ENCODE data around the gene INTS4.
"Not testable (repeated sequence)": the region's sequence is repeated elsewhere in the genome, so short reads cannot be mapped to it uniquely, and the experiment has no call there.

Gene INTS4

GRCh38 chr11:77876045-77876444 is 118.4 kb downstream of the INTS4 start:
- DNase-seq = no peak

DNA sequence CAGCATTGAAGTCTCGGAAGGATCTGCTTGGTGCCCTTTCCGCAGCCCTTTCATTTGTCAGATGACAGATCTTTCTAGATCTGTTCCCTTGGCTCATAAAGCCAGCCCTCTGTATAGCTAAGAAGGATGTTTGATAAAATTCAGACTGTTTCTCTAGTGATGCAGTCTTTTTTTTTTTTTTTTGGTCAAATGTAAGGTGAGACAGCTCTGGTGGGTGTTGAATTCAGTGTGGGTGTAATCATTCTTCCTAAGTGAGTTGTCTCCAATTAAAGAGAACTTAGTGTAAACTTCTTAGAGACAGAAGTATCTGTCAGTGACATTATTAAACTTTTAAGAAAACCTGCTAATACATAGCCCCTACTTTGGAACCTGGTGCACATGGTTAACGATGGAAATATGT is 120.3 kb downstream of the INTS4 start:
- DNase-seq = no peak

DNA sequence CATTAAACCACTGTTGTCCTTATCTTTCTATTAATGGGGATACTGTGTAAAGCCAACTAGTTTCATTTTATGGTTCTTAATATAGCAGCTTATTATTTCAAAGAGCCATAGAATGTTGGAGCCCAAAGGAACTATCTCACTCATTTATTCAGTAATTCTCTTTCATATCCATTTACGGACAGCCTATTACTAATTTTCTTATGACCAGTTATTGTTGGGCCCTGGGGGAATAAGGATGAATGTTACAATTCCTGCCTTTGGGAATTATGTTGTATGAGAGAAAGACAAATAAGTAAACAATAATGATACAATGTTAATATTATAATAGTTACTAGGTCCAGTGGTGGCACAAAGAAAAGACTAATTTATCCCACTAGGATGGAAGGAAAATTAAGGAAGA is 121.1 kb downstream of the INTS4 start:
- DNase-seq = no peak

DNA sequence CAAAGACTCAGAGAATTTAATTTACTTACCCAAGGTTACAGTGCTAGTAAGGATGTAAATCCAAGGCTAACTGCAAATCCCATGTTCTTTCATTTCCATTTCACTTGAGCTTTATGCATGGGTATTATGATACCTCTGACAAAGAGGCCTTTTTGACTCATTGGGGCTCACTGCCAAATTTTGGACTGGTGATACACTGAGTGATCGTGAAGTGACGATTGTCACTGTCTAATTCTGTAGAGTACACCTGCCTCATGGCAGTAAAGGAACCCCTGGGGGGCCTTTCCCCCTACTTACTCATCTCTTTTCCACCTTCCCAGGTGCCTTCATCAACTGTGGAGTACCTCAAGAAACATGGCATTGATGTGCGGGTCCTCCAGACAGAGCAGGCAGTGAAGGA is 122.6 kb downstream of the INTS4 start:
- no peak for DNase-seq

DNA sequence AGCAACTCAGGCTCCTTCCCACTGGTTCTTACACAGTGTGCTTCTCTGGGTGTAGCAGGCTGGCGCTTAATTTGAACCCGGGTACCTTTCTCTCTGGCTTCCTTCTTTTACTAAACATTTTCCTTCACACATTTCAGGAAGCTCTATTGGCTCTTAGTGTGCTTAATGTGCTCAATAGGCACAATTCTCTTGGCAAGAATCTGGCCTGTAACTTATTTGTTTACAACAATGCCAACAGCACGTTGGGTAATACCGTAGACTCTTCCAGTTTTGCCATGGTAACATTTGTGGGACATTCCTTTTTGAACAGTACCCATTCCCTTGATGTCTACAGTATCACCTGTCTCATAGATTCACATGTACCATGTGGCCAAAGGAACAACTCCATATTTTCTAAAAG is 125.7 kb downstream of the INTS4 start:
- DNase-seq = no peak

GRCh38 chr11:77866336-77866735 is 128.1 kb downstream of the INTS4 start:
- no peak for DNase-seq

GRCh38 chr11:77865805-77866204 is 128.7 kb downstream of the INTS4 start:
- DNase-seq = no peak

GRCh38 chr11:77861444-77861843 is 133.0 kb downstream of the INTS4 start:
- not testable (repeated sequence) for DNase-seq

DNA sequence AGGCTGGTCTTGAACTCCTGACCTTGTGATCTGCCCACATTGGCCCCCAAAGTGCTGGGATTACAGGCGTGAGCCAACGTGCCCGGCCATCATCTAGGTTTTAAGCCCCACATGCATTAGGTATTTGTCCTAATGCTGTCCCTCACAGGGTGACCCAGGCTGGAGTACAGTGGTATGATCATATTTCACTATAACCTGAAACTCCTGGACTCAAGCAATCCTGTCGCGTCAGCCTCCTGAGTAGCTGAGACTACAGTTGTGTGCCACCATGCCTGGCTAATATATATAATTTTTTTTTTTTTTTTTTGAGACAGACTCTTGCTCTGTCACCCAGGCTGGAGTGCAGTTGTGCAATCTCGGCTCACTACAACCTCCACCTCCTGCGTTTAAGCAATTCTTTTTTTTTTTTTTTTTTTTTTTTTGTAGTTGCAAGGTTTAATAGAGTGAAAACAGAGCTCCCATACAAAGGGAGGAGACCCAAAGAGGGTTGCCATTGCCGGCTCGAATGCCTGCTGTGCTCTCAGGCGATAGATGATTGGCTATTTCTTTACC is 136.5 kb downstream of the INTS4 start:
- DNase-seq = not testable (repeated sequence)

DNA sequence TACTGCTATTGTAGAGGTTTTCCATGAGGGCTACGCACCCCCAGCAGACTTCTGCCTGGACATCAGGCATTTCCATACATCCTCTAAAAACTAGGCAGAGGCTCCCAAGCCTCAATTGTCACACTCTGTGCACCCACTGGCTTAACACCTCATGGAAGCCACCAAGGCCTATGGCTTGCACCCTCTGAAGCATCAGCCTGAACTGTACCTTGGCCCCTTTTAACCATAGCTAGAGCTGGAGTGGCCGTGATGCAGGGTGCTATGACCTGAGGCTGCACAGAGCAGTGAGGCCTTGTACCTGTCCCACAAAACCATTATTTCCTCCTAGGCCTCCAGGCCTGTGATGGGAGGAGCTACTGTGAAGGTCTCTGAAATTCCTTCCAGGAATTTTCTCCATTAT is 139.6 kb downstream of the INTS4 start:
- DNase-seq = no peak

DNA sequence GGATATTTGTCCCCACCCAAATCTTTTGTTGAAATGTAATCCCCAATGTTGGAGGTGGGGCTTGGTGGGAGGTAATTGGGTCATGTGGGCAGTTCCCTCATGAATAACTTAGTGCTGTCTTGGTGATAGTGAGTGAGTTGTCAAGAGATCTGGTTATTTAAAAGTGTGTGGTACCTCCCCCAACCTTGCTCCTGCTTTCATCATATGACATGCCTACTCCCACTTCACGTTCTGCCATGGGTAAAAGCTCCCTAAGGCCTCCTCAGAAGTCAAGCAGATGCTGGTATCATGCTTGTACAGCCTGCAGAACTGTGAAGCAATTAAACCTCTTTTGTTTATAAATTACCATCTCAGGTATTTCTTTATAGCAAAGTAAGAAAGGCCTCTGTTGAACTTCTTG is 143.0 kb downstream of the INTS4 start:
- DNase-seq = no peak

DNA sequence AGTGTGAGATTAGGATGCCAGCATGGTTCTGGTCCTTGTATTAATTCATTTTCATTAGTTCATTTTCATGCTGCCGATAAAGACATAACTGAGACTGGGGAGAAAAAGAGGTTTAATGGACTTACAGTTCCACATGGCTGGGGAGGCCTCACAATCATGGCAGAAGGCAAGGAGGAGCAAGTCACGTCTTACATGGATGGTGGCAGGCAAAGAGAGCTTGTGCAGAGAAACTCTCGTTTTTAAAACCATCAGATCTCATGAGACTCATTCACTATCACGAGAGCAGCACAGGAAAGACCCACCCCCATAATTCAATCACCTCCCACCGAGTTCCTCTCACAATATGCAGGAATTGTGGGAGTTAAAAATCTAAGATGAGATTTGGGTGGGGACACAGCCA is 150.8 kb downstream of the INTS4 start:
- DNase-seq = not testable (repeated sequence)

- DNase-seq = no peak
Observed at GRCh38 chr11:77842441-77843121, 151.9 kb downstream of the INTS4 start.

DNA sequence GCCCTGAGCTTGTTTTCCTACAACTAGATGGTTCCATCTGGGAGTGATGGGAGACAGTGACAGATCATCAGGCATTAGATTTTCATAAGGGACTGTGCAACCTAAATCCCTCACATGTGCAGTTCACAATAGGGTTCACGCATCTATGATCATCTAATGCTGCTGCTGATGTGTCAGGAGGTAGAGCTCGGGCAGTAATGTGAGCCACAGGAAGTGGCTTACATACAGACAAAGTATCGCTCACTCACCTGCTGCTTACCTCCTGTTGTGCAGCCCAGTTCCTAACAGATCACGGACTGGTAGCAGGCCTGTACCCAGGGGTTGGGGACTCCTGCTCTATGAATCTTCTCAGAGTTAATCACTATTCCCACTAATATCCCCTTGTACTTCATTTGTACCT is 161.2 kb downstream of the INTS4 start:
- no peak for DNase-seq

DNA sequence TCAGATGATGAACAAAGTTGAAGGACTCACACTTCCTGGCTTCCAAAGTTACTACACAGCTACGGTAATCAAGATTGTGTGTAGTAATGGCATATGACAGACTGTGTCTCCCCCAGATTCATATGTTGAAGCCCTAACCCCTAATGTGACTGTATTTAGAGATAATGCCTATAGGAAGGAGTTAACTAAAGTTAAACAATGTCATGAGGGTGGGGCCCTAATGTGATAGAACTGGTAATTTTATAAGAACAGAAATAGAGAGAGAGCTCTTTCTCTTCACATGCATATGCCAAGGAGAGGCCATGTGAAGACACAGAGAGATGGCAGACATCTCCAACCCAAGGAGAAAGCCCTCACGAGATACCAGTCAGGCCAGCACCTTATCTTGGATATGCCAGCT is 165.5 kb downstream of the INTS4 start:
- no peak for DNase-seq
